Keratinocyte (primary cell): ENCODE results near the gene ASB6. TPM values are rescaled to one million over a fixed set of nuclear protein-coding genes. Genes with fewer than 3 reads are reported as not detected.

Experiments used
- DNase-seq: peaks from one replicate; pipeline ENCODE4 v3.0.0-alpha.2; 2011; ENCODE audit warnings: low read depth, missing footprints, low spot score
- FAIRE-seq: peaks from 2 replicates; lab custom pipeline; 2011; peaks lifted over from hg19 to GRCh38; lab: Jason Lieb, UNC
- H2AFZ ChIP-seq: 2 replicates; pipeline ENCODE4 v1.6.0; 2012; ENCODE audit warnings: low read length, control low read depth, inconsistent platforms; ENCODE audit not compliant: control insufficient read depth
- H3K27ac ChIP-seq: 2 replicates; pipeline ENCODE4 v1.5.1; 2011; ENCODE audit warnings: low read length; ENCODE audit not compliant: control insufficient read depth, insufficient read depth
- H3K27me3 ChIP-seq: 3 replicates; pipeline ENCODE4 v1.6.0; 2011; ENCODE audit warnings: low read length; ENCODE audit not compliant: control insufficient read depth, insufficient read depth; ENCODE audit errors: extremely low read depth
- H3K36me3 ChIP-seq, 2 experiments: 2 replicates in 1 of 2; 3 replicates in 1 of 2; pipeline ENCODE4 v1.5.1; 2011; ENCODE audit warnings: low read length in 2 of 2, mild to moderate bottlenecking in 1 of 2; ENCODE audit not compliant: control insufficient read depth in 2 of 2, insufficient read depth in 2 of 2; ENCODE audit errors: extremely low read depth in 1 of 2
- H3K4me1 ChIP-seq: 3 replicates; pipeline ENCODE4 v1.5.1; 2011; ENCODE audit warnings: low read length; ENCODE audit not compliant: control insufficient read depth, insufficient read depth; ENCODE audit errors: extremely low read depth
- H3K4me2 ChIP-seq: 3 replicates; pipeline ENCODE4 v1.6.0; 2011; ENCODE audit warnings: low read depth, low read length; ENCODE audit not compliant: control insufficient read depth, insufficient read depth; ENCODE audit errors: extremely low read depth
- H3K4me3 ChIP-seq, 3 experiments: fragments of 200-600 bp in 1 of 3; sonication (generic) in 1 of 3; 2 replicates in 2 of 3; 3 replicates in 1 of 3; pipeline ENCODE4 v1.5.1; 2011 to 2016; ENCODE audit warnings: low read length in 3 of 3, mild to moderate bottlenecking in 3 of 3, control low read depth in 2 of 3, inconsistent platforms in 1 of 3, low read depth in 1 of 3, mixed read lengths in 1 of 3, mixed run types in 1 of 3, moderate library complexity in 1 of 3; ENCODE audit not compliant: control insufficient read depth in 2 of 3, insufficient read depth in 2 of 3; ENCODE audit errors: extremely low read depth in 1 of 3
- H3K79me2 ChIP-seq: 2 replicates; pipeline ENCODE4 v1.6.0; 2012; ENCODE audit warnings: low read length; ENCODE audit not compliant: control insufficient read depth, insufficient read depth
- H3K9ac ChIP-seq: 3 replicates; pipeline ENCODE4 v1.6.0; 2011; ENCODE audit warnings: low read length; ENCODE audit not compliant: control insufficient read depth, insufficient read depth; ENCODE audit errors: extremely low read depth
- H3K9me1 ChIP-seq: 3 replicates; pipeline ENCODE4 v1.6.0; 2011; ENCODE audit warnings: low read length; ENCODE audit not compliant: control insufficient read depth, insufficient read depth; ENCODE audit errors: extremely low read depth
- H3K9me3 ChIP-seq: 2 replicates; pipeline ENCODE4 v1.5.1; 2012; ENCODE audit warnings: low read depth, low read length; ENCODE audit not compliant: control insufficient read depth
- H4K20me1 ChIP-seq: 3 replicates; pipeline ENCODE4 v1.6.0; 2011; ENCODE audit warnings: low read length; ENCODE audit not compliant: control insufficient read depth, insufficient read depth; ENCODE audit errors: extremely low read depth
- EZH2 ChIP-seq: IDR thresholded peaks from one replicate; pipeline ENCODE4 v1.6.1; 2012; ENCODE audit warnings: inconsistent platforms, mild to moderate bottlenecking, low read length, moderate library complexity
- dilution Hi-C: fragments of 300-500 bp; cut with MboI; formaldehyde crosslinking; loops from one replicate; pipeline ENCODE4 v1.7.0; 2020; ENCODE audit warnings: low sequenced_read_pairs; ENCODE audit not compliant: extremely low pct_ligation_motif_present
- polyA plus RNA-seq, 5 experiments: library from polyadenylated mRNA; depleted of rRNA in 3 of 5; stranded (reverse) in 3 of 5; stranded (forward) in 1 of 5; unstranded in 1 of 5; fragments of >200 nt; gene quantifications; 1 replicate in 1 of 5; 2 replicates in 3 of 5; 3 replicates in 1 of 5; pipeline versions ENCODE4 v1.2.1 to v1.2.3, GENCODE V29; 2011 to 2012; ENCODE audit warnings: missing spikeins in 2 of 5, low read depth in 1 of 5, low replicate concordance in 1 of 5
- TF ChIP-seq, protein P1 (sequence below), 3 experiments: IDR thresholded peaks in 1 of 3; conservative IDR thresholded peaks in 1 of 3; optimal IDR thresholded peaks in 1 of 3; 2 replicates in 2 of 3; 3 replicates in 1 of 3; pipeline versions ENCODE3 to v1.5.1; 2011; ENCODE audit warnings: low read length in 3 of 3, mild to moderate bottlenecking in 3 of 3, moderate library complexity in 2 of 3, control low read depth in 1 of 3, inconsistent platforms in 1 of 3; ENCODE audit not compliant: insufficient read depth in 2 of 3; ENCODE audit errors: extremely low read depth in 1 of 3

The ASB6 gene
- polyA plus RNA-seq, 1 donor (not counting 4 experiments of a cell fraction or from before 2014, with no cell fraction given), result 16.3 TPM

GRCh38 chr9:129669946-129670345, 28.0 kb upstream of the ASB6 start:
- Histone ChIP-seq H2AFZ (no peak overlapping the region), H3K27me3 (peaks cover 37% of the 10 kb centered on the region)
- no peak for FAIRE-seq

GRCh38 chr9:129669141-129669718, 27.3 kb upstream of the ASB6 start:
- FAIRE-seq (no peak), DNase-seq (no peak)
- Histone ChIP-seq H3K27me3 (peaks cover 35% of the 10 kb centered on the region), H3K9ac (no peak overlapping the region), H3K27ac (no peak overlapping the region), H3K4me3 (no peak overlapping the region), H4K20me1 (no peaks in the 10 kb centered on the region), H2AFZ (no peak overlapping the region), H3K4me2 (no peak overlapping the region), H3K79me2 (no peaks in the 10 kb centered on the region), H3K9me1 (no peaks in the 10 kb centered on the region), H3K9me3 (no peaks in the 10 kb centered on the region), H3K36me3 (no peaks in the 10 kb centered on the region), H3K4me1 (peaks cover 3% of the 10 kb centered on the region)
- dilution Hi-C loops, result no loop called here
- TF ChIP-seq, protein P1, sequence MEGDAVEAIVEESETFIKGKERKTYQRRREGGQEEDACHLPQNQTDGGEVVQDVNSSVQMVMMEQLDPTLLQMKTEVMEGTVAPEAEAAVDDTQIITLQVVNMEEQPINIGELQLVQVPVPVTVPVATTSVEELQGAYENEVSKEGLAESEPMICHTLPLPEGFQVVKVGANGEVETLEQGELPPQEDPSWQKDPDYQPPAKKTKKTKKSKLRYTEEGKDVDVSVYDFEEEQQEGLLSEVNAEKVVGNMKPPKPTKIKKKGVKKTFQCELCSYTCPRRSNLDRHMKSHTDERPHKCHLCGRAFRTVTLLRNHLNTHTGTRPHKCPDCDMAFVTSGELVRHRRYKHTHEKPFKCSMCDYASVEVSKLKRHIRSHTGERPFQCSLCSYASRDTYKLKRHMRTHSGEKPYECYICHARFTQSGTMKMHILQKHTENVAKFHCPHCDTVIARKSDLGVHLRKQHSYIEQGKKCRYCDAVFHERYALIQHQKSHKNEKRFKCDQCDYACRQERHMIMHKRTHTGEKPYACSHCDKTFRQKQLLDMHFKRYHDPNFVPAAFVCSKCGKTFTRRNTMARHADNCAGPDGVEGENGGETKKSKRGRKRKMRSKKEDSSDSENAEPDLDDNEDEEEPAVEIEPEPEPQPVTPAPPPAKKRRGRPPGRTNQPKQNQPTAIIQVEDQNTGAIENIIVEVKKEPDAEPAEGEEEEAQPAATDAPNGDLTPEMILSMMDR (optimal IDR thresholded peaks at IDR 0.05 in 1 of 3, IDR thresholded peaks at IDR 0.05 in 1 of 3, conservative IDR thresholded peaks at IDR 0.05 in 1 of 3; ENCODE audit: extremely low read depth in 1 of 3, insufficient read depth in 2 of 3, low read length in 3 of 3), result no peak
- TF ChIP-seq EZH2, result no peak

More at GRCh38 chr9:129669946-129670345, 28.0 kb upstream of the ASB6 start:
- no peak for TF ChIP-seq EZH2
- TF ChIP-seq, protein P1 (optimal IDR thresholded peaks at IDR 0.05 in 1 of 3, IDR thresholded peaks at IDR 0.05 in 1 of 3, conservative IDR thresholded peaks at IDR 0.05 in 1 of 3; ENCODE audit: extremely low read depth in 1 of 3, insufficient read depth in 2 of 3, low read length in 3 of 3), result no peak
- Histone ChIP-seq H3K4me1 (peaks cover 3% of the 10 kb centered on the region), H4K20me1 (no peaks in the 10 kb centered on the region), H3K36me3 (no peaks in the 10 kb centered on the region), H3K9ac (no peak overlapping the region), H3K9me1 (no peaks in the 10 kb centered on the region), H3K79me2 (no peaks in the 10 kb centered on the region), H3K4me2 (no peak overlapping the region), H3K9me3 (no peaks in the 10 kb centered on the region), H3K27ac (no peak overlapping the region), H3K4me3 (no peak overlapping the region)
- dilution Hi-C loops, result no loop called here
- DNase-seq, result no peak
